H1 (cell line): ENCODE data around the gene CCNYL1.

Experiments
- CTCF ChIP-seq, 3 experiments: IDR thresholded peaks; 1 replicate in 2 of 3; 2 replicates in 1 of 3; pipeline versions ENCODE4 v1.5.1 to v1.6.1; 2011; ENCODE audit warnings: low read length in 3 of 3, mild to moderate bottlenecking in 3 of 3, inconsistent platforms in 2 of 3, low read depth in 1 of 3, moderate library complexity in 1 of 3; ENCODE audit not compliant: insufficient read depth in 1 of 3; ENCODE audit errors: control extremely low read depth in 1 of 3
- SRF ChIP-seq: IDR thresholded peaks from 2 replicates; pipeline ENCODE4 v1.6.1; 2011; ENCODE audit warnings: mild to moderate bottlenecking, low read depth, low read length, moderate library complexity

DNA sequence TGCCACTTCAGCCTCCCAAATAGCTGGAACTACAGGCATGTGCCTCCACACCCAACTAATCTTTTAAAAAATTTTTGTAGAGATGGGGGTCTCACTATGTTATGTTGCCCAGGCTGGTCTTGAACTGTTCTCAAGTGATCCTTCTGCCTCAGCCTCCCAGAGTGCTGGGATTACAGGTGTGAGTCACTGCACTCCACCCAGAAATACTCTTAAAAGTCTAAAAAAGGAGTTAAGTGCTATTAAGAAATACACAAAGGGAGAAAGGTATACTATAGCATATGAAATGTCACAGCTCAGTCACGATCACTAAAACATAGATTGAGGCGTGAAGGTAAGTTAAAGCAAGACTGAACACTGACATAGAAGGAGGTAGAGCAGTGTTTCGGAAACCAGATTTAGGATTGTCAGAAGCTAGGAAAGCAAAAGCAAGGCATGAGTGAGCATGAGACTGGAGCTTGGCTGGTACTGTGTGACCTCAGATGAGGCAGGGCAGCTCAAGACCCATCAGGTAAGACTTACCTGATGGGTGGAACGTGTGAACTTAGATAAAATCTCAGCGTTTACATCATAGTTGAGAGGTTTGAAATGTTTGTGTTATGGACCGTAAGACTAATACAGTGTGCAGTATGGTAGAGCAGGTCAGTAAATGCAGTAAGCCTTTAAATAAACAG lies 9.2 kb downstream of the CCNYL1 start:
- TF ChIP-seq SRF (no peak), CTCF (IDR thresholded peaks at IDR 0.05; ENCODE audit: control extremely low read depth in 1 of 3, insufficient read depth in 1 of 3, low read depth in 1 of 3, low read length in 3 of 3) (no peak)
